Prostate gland (tissue), 2 donors: ENCODE measurements around the gene ARHGEF40.

Experiments used
- CTCF ChIP-seq, 4 experiments: fragments of 200-600 bp in 2 of 4; fragments of 450-650 bp in 2 of 4; sonication (generic) in 2 of 4; IDR thresholded peaks; 1 replicate in 3 of 4; 2 replicates in 1 of 4; pipeline ENCODE4 v1.5.1; 2016 to 2019; ENCODE audit warnings: antibody characterized with exemption in 4 of 4, mild to moderate bottlenecking in 2 of 4, moderate library complexity in 2 of 4
- POLR2A ChIP-seq: fragments of 450-650 bp; IDR thresholded peaks from one replicate; pipeline ENCODE4 v1.6.1; 2016; ENCODE audit warnings: antibody characterized with exemption, mild to moderate bottlenecking
- POLR2AphosphoS5 ChIP-seq: sonication (generic); formaldehyde crosslinking; IDR thresholded peaks from one replicate; pipeline ENCODE4 v1.6.1; 2017; ENCODE audit warnings: antibody characterized with exemption

- no peak for TF ChIP-seq CTCF (IDR thresholded peaks at IDR 0.05)
- no peak for TF ChIP-seq POLR2A
- peak; percentile 80 for TF ChIP-seq POLR2AphosphoS5
Measured at GRCh38 chr14:21020977-21021545, 49.0 kb upstream of the ARHGEF40 start.
